ENCODE results near the gene ARF1.

ARF1 gene

DNA sequence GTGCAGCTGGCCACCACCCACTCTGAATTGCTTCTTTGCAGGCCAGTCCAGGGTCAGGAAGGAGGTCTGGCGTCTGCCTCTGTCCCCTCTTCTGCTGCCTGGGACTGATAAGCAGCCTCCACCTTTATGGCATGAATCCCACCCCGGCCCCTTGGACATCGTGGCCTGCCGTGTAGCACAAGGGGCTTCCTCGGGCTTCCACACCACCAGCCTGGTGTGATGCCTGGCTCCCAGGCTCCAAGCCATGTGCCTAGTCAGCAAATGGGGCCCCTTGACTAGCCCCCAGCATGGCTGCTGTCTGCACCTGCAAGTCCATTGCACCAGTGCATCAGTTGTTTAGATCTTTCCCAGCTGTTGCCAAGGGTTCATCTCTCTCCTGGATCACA lies 9.9 kb upstream of the ARF1 start:
- TF ChIP-seq, protein P1, sequence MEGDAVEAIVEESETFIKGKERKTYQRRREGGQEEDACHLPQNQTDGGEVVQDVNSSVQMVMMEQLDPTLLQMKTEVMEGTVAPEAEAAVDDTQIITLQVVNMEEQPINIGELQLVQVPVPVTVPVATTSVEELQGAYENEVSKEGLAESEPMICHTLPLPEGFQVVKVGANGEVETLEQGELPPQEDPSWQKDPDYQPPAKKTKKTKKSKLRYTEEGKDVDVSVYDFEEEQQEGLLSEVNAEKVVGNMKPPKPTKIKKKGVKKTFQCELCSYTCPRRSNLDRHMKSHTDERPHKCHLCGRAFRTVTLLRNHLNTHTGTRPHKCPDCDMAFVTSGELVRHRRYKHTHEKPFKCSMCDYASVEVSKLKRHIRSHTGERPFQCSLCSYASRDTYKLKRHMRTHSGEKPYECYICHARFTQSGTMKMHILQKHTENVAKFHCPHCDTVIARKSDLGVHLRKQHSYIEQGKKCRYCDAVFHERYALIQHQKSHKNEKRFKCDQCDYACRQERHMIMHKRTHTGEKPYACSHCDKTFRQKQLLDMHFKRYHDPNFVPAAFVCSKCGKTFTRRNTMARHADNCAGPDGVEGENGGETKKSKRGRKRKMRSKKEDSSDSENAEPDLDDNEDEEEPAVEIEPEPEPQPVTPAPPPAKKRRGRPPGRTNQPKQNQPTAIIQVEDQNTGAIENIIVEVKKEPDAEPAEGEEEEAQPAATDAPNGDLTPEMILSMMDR (IDR thresholded peaks at IDR 0.05; ENCODE audit: low read depth, low read length), result no peak
- no peak for TF ChIP-seq MYC (IDR thresholded peaks at IDR 0.05; ENCODE audit: low read depth, low read length)
- TF ChIP-seq MAX (IDR thresholded peaks at IDR 0.05; ENCODE audit: low read depth, low read length), result no peak
- TF ChIP-seq POLR2A (IDR thresholded peaks at IDR 0.05; ENCODE audit: extremely low read depth, insufficient read length), result no peak
- no peak overlapping the region for H3K4me3 ChIP-seq (ENCODE audit: low read depth, low read length)
- no peak for DNase-seq (ENCODE audit: low read depth)

DNA sequence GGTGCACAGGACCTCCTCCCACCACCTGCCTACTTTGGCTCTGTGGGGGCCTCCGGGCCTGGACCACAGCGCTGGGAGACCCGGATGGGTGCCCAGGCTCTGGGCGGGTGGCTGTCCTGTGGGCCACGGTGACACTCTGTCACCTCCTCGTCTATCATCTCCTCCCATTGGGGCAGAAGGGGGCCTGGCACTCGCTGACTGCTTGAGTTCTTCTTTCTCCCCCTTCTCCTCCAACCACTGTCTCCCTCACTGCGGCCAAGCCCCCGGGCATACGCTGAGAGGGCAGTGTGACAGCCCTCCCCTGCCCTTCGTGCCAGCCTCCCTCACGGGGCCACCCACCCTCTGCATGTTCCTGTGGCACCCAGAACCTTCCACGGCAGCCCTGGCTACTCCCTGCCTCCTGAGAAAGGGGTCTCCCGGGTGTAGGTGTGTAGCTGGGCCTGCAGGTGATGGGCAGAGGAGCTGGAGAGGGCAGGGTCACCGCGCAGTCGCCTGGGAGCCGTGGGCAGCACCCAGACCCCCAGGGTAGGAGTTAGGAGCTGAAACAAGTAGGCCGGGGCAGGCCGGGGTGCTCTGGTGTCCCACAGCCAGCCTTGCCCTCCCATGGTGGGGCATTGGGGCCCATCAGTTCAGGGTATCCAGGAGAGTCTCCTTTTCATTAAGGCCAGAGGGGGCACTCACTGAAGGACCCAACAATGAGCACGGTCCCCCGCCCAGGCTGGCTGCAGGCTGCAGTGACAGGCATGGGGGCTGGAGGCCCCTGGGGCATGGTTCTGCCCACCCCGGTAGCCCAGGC lies 9.2 kb upstream of the ARF1 start:
- no peak for DNase-seq (ENCODE audit: low read depth)
- TF ChIP-seq POLR2A (IDR thresholded peaks at IDR 0.05; ENCODE audit: extremely low read depth, insufficient read length), result no peak
- no peak for TF ChIP-seq MYC (IDR thresholded peaks at IDR 0.05; ENCODE audit: low read depth, low read length)
- TF ChIP-seq, protein P1 (IDR thresholded peaks at IDR 0.05; ENCODE audit: low read depth, low read length), result no peak
- no peak for TF ChIP-seq MAX (IDR thresholded peaks at IDR 0.05; ENCODE audit: low read depth, low read length)

GRCh38 chr1:228073857-228074545 lies 8.5 kb upstream of the ARF1 start:
- H3K4me3 ChIP-seq (ENCODE audit: low read depth, low read length), result no peak overlapping the region
- peak; percentile 60 for DNase-seq (ENCODE audit: low read depth)
- TF ChIP-seq MYC (IDR thresholded peaks at IDR 0.05; ENCODE audit: low read depth, low read length) (no peak), MAX (IDR thresholded peaks at IDR 0.05; ENCODE audit: low read depth, low read length) (no peak), POLR2A (IDR thresholded peaks at IDR 0.05; ENCODE audit: extremely low read depth, insufficient read length) (no peak)
- TF ChIP-seq, protein P1 (IDR thresholded peaks at IDR 0.05; ENCODE audit: low read depth, low read length), result no peak

More for the DNA sequence above, 9.2 kb upstream of the ARF1 start:
- no peak overlapping the region for H3K4me3 ChIP-seq (ENCODE audit: low read depth, low read length)

- no peak overlapping the region for H3K4me3 ChIP-seq (ENCODE audit: low read depth, low read length)
- TF ChIP-seq, protein P1 (IDR thresholded peaks at IDR 0.05; ENCODE audit: low read depth, low read length), result no peak
- TF ChIP-seq MYC (IDR thresholded peaks at IDR 0.05; ENCODE audit: low read depth, low read length) (no peak), POLR2A (IDR thresholded peaks at IDR 0.05; ENCODE audit: extremely low read depth, insufficient read length) (no peak), MAX (IDR thresholded peaks at IDR 0.05; ENCODE audit: low read depth, low read length) (no peak)
- no peak for DNase-seq (ENCODE audit: low read depth)
Observed at GRCh38 chr1:228074954-228075730, 7.4 kb upstream of the ARF1 start.

- DNase-seq (ENCODE audit: low read depth), result no peak
Observed at GRCh38 chr1:228075801-228076271, 6.7 kb upstream of the ARF1 start.

More at GRCh38 chr1:228075801-228076271, 6.7 kb upstream of the ARF1 start:
- no peak overlapping the region for H3K4me3 ChIP-seq (ENCODE audit: low read depth, low read length)
- TF ChIP-seq, protein P1 (IDR thresholded peaks at IDR 0.05; ENCODE audit: low read depth, low read length), result no peak
- no peak for TF ChIP-seq MAX (IDR thresholded peaks at IDR 0.05; ENCODE audit: low read depth, low read length)
- no peak for TF ChIP-seq MYC (IDR thresholded peaks at IDR 0.05; ENCODE audit: low read depth, low read length)
- TF ChIP-seq POLR2A (IDR thresholded peaks at IDR 0.05; ENCODE audit: extremely low read depth, insufficient read length), result no peak

All from NB4 (cell line).